Nephron (organoid): Measurements from ENCODE around the gene IQCH.

Source experiments
- H3K27ac Mint-ChIP-seq, 3 experiments: 2 replicates each; pipeline ENCODE4 v1.8.0; 2020; ENCODE audit warnings: mixed read lengths in 3 of 3, mild to moderate bottlenecking in 2 of 3, moderate library complexity in 1 of 3
- H3K27me3 Mint-ChIP-seq: 2 replicates; pipeline ENCODE4 v1.8.0; 2021; ENCODE audit warnings: low read depth, mild to moderate bottlenecking, moderate library complexity, mixed read lengths
- H3K36me3 Mint-ChIP-seq: 2 replicates; pipeline ENCODE4 v1.8.0; 2020; ENCODE audit warnings: low read depth, mixed read lengths
- H3K4me1 Mint-ChIP-seq: 2 replicates; pipeline ENCODE4 v1.8.0; 2020; ENCODE audit warnings: mixed read lengths
- H3K4me3 Mint-ChIP-seq, 3 experiments: 2 replicates each; pipeline ENCODE4 v1.8.0; 2020; ENCODE audit warnings: mild to moderate bottlenecking in 3 of 3, mixed read lengths in 3 of 3, moderate library complexity in 2 of 3
- H3K9me3 Mint-ChIP-seq: 2 replicates; pipeline ENCODE4 v1.8.0; 2020; ENCODE audit warnings: mixed read lengths
- TF ChIP-seq, protein P1 (sequence below), 3 experiments: fragments of 200-600 bp; sonication (generic); IDR thresholded peaks; one replicate each; pipeline ENCODE4 v1.5.0; 2021; ENCODE audit warnings: antibody characterized with exemption in 3 of 3; ENCODE audit not compliant: unreplicated experiment in 3 of 3

The IQCH gene

GRCh38 chr15:67369359-67369998 is 114.9 kb downstream of the IQCH start:
- Mint-ChIP-seq H3K9me3 (no peaks in the 10 kb centered on the region), H3K27ac (no peak overlapping the region), H3K4me3 (no peak overlapping the region), H3K4me1 (peaks cover 7% of the 10 kb centered on the region), H3K27me3 (no peaks in the 10 kb centered on the region), H3K36me3 (no peaks in the 10 kb centered on the region)
- TF ChIP-seq, protein P1, sequence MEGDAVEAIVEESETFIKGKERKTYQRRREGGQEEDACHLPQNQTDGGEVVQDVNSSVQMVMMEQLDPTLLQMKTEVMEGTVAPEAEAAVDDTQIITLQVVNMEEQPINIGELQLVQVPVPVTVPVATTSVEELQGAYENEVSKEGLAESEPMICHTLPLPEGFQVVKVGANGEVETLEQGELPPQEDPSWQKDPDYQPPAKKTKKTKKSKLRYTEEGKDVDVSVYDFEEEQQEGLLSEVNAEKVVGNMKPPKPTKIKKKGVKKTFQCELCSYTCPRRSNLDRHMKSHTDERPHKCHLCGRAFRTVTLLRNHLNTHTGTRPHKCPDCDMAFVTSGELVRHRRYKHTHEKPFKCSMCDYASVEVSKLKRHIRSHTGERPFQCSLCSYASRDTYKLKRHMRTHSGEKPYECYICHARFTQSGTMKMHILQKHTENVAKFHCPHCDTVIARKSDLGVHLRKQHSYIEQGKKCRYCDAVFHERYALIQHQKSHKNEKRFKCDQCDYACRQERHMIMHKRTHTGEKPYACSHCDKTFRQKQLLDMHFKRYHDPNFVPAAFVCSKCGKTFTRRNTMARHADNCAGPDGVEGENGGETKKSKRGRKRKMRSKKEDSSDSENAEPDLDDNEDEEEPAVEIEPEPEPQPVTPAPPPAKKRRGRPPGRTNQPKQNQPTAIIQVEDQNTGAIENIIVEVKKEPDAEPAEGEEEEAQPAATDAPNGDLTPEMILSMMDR (IDR thresholded peaks at IDR 0.05; ENCODE audit: unreplicated experiment in 3 of 3) = no peak

DNA sequence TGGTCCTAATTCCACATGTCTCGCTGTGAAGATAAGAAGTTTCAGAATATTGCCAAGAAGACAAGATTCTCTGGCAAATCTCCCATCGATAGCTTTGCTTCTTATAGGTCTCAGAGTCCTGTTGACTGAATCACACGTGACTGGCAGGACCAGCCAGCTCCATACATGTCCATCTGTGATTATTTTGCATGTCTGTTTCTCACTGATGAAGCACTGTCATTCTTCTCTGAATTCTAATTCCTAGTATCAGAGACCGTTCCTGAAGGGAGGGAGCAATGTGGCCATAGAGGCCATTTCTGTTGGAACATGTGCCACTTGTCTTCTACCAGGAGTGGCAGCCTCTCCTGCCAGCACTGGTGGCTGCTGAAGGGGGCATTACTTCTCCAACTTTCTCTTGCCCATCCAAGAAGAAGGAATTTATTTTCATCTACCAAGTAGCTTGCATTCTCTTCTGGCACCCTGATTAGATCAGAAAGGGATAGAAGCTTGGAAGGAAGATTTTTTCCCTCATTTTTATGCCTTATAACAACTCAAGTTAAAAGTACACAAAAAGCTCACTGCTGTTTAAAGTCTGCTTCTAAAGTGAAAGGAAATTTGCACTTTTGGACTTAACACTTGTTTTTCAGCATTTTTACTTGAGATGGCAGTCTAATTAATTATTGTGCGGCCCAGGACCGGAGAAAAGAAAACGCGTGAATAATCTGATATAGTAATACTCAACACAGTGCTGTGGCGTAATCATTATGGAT is 115.8 kb downstream of the IQCH start:
- H3K27me3 Mint-ChIP-seq = no peaks in the 10 kb centered on the region
- no peak overlapping the region for H3K27ac Mint-ChIP-seq
- TF ChIP-seq, protein P1 (IDR thresholded peaks at IDR 0.05; ENCODE audit: unreplicated experiment in 3 of 3) = no peak
- no peaks in the 10 kb centered on the region for H3K9me3 Mint-ChIP-seq
- H3K4me1 Mint-ChIP-seq = peaks cover 7% of the 10 kb centered on the region
- H3K36me3 Mint-ChIP-seq = no peaks in the 10 kb centered on the region
- no peak overlapping the region for H3K4me3 Mint-ChIP-seq

DNA sequence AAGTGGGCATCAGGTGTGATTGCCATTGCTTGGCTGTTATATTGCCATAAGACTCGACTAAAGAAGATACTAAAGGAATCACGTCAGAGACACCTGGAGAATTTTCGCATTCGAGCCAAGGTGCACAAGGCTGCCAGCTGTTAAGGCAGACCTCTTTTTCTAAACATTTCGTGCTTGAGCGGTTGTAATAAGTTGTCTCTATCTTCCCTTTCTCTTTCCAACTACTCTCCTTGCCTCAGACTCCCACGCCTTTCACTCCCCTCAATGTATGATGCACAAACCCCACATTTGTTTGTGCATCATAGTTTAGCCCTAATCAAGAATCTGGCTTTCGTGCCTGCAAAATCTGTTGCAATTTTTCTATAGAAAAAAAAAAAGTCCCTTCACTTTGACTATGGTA is 118.0 kb downstream of the IQCH start:
- H3K36me3 Mint-ChIP-seq = no peaks in the 10 kb centered on the region
- peak overlapping the region; percentile 45 to 83 (median 48) for H3K27ac Mint-ChIP-seq
- H3K4me3 Mint-ChIP-seq = no peak overlapping the region
- peaks cover 7% of the 10 kb centered on the region for H3K4me1 Mint-ChIP-seq
- peaks cover 3% of the 10 kb centered on the region for H3K27me3 Mint-ChIP-seq
- TF ChIP-seq, protein P1 (IDR thresholded peaks at IDR 0.05; ENCODE audit: unreplicated experiment in 3 of 3) = no peak
- no peaks in the 10 kb centered on the region for H3K9me3 Mint-ChIP-seq

- H3K4me1 Mint-ChIP-seq = peaks cover 7% of the 10 kb centered on the region
- TF ChIP-seq, protein P1 (IDR thresholded peaks at IDR 0.05; ENCODE audit: unreplicated experiment in 3 of 3) = no peak
- no peaks in the 10 kb centered on the region for H3K36me3 Mint-ChIP-seq
- no peaks in the 10 kb centered on the region for H3K9me3 Mint-ChIP-seq
- H3K4me3 Mint-ChIP-seq = no peak overlapping the region
- H3K27ac Mint-ChIP-seq = peak overlapping the region; percentile 40 to 83 (median 48)
- H3K27me3 Mint-ChIP-seq = peaks cover 3% of the 10 kb centered on the region
Measured at GRCh38 chr15:67372986-67373675, 118.5 kb downstream of the IQCH start.

- Mint-ChIP-seq H3K36me3 (no peaks in the 10 kb centered on the region), H3K4me3 (no peak overlapping the region), H3K27ac (peak overlapping the region in 1 of 3 experiments; percentile 64), H3K4me1 (peaks cover 7% of the 10 kb centered on the region), H3K9me3 (no peaks in the 10 kb centered on the region), H3K27me3 (peaks cover 3% of the 10 kb centered on the region)
- TF ChIP-seq, protein P1 (IDR thresholded peaks at IDR 0.05; ENCODE audit: unreplicated experiment in 3 of 3) = no peak
Measured at GRCh38 chr15:67373971-67374370, 119.4 kb downstream of the IQCH start.
